Hepatic stellate cell (primary cell): ENCODE results near the gene LMNA.

ENCODE experiments used
- DNase-seq: peaks from one replicate; pipeline ENCODE4 v3.0.0; 2011; ENCODE audit warnings: low spot score

The LMNA gene

GRCh38 chr1:156140879-156141707, 26.6 kb downstream of the LMNA start:
- no peak for DNase-seq

DNA sequence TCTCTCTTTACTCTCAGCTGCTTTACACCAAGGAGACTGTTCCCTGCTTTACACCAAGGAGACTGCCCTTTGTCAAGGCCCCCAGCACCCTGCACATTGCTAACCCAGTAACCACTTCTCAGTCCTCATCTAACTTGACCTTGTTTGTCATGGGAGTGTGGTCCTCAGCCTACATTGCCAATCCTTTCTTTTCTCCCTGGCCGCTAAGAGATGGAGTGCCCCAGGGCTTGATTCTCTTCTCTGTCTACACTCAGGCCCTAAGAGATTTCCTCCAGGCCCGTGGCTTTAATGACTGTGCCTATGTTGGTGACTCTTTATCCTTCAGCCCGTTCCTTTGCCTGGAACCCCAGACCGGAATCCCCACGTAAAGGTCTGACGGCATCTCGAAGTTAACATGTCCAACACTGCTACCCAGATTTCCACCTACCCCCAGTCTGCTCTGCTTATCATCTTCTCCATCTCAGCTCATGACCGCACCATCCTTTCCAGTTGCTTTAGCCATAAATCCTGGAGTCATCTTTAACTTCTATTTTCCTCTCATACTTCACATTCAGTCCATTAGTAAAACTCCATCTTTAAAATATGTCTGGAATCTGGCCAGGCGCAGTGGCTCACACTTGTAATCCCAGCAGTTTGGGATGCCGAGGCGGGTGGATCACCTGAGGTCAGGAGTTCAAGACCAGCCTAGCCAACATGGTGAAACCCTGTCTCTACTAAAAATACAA, 29.4 kb downstream of the LMNA start:
- DNase-seq, result no peak

DNA sequence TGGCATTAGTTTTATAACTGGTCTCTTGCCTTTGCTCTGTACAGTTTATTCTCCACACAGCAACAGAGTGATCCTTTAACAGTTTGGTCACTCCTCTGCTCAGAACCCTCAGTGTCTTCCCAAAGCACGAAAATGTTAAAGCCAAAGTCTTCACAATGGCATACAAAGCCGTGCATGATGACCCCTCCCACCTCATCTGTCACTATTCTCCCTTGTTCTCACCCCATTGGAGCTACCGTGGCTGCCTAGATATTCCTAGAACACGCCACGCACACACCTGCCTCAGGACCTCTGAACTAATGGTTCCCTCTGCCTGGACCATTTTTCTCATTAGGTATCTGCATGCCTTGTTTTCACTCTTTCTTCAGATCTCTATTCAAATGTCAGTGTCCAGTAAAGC, 30.2 kb downstream of the LMNA start:
- DNase-seq, result no peak

DNA sequence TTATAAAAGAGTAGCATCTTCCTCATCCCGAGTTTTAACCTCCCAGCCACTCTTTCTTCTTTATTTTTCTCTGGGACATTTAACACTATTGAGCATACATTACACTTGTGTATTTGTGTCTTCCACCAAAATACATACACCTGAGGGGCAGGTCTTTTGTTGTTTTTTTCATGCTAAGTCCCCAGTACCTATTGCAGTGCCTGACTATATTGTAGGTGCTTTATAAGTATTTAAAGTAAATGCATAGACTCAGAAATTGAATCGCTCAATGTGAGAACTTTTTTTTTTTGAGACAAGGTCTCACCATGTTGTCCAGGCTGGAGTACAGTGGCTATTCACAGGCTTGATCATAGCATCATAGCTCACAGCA, 31.1 kb downstream of the LMNA start:
- no peak for DNase-seq

GRCh38 chr1:156146020-156146768, 31.7 kb downstream of the LMNA start:
- peak; percentile 84 for DNase-seq

DNA sequence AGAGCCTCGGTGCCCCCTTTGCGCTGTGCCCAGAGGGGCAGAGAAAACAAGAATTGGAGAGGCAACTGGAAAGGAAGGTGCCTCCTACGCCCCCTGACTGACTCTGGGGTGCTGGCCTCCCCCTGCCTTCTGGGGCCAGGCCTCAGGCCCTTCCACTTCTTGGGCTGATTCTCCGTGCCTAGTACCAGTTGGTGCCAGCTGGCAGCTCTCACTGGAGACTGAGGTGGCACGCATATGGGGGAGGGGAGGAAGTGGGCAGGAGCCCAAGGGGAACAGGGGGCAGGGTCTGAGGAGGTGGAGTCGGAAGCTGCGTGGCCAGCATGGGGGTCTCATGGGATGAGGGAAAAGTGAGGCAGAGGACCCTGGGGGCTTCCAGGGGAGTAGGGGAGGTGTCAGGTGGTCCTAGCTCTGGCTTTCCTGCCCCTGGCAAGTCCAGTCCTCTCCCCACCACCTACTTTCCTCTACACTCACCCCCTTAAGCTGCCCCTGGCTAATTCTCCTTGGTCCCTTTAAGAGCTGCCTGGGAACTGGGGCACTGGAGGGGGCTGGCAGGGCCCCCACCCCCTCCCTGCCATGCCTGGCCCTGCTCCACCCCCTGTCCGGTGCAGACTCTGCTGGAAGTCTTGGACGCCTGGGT, 32.4 kb downstream of the LMNA start:
- DNase-seq, result no peak

DNA sequence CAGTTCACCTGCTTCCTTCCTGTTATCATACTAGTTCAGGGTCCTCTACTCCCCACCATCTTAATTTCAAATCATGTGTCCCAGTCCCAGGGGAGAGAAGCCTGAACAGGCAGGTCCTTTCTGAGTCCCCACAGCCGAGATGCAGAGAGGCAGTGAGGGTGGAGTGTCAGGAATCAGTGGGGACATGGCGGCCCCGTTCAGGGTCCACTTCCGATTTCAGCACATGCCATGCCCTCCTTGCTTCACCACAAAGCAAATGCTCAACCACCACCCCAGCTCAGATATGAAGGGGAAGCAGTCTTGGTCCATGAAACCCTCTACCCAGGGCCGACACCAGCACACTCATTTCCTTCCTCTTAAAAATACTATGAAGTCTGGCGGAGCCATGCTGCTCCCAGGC, 33.7 kb downstream of the LMNA start:
- no peak for DNase-seq

DNA sequence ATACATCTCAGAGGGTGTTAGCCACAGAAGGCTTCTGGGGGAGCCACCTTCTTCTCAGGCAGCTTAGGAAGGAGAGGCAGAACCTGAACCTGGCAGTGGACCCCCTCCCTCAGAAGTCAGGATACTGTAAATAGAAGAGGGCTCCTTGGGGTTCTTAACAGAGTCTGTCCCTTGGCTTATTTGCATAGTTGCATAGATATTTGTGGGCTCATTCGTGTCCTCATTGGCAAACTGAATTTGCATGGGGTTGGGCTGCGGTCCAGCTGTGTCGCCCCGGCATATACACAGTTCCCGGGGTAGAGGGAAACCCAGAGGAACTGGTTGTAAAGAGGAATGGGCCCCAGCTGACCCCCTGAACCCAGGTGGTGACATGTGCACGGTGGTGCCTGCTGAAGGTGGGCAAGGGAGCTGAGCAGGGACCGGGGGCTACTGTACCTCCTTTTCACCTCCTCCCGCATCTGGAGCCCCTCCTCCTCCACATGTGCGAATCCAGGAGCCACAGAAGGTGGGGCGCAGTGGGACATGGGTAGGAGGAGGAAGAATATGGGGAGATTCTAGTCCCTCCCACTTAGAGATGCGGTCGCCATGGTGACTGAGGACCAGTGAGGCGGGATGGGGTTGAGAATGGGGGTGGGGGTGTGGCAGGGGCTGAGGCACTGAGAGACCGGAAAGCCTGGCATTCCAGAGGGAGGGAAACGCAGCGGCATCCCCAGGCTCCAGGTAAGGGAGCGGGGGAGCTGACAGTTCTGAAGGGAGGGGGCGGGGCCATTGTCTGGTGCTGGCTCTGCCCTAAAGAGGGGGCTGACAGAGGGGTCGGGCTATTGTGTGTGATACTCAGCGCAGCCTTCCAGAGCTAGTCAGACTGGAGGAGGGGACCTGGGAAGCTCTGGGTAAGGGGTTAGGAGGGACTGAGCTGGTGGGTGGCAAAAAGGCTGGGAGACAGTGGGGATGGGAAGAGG, 35.1 kb downstream of the LMNA start:
- DNase-seq, result no peak

GRCh38 chr1:156150333-156151011, 36.0 kb downstream of the LMNA start:
- DNase-seq, result no peak

DNA sequence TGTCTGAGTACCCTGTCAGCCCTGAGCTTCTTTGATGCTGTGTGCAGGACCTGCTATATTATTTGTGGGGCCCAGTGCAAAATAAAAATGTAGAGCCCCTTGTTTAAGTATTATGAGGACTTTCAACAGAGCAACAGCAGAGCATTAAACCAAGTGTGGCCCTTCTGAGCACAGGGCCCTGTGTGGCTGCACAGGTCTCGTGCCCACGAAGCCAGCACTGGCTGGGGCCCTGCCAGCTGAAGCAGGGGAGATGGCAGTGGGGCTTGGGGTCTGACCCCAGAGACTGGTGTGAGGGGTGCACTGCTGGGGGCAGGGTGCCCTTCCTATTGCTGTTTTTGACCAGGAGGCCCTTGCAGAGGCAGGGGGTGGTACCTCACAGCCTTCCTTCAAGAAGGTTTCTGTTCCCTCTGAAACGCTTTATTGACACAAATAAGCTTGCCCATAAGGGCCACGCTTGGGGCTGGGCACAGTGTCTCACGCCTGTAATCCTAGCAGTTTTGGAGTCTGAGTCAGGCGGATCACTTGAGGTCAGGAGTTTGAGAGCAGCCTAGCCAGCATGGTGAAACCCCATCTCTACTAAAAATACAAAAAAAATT, 36.7 kb downstream of the LMNA start:
- DNase-seq, result no peak

DNA sequence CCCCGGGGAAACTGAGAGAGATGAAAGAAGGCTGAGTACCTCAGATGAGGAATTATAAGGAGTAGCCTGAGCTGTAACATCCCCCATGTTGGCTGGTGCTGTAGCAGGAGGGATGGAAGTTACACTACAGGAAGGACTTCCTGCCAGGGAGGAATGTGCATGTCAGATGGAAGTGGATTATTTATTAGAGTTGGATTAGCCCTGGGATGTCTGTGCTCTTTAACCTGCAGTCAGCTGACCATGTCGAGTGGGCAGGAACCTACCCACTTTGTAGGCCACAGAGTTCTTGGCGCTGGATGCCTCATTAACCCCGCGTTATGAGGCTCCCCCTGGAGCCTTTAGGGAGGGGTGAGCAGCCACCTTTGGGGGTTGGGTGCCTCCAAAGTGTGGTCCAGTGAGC, 38.1 kb downstream of the LMNA start:
- DNase-seq, result no peak

DNA sequence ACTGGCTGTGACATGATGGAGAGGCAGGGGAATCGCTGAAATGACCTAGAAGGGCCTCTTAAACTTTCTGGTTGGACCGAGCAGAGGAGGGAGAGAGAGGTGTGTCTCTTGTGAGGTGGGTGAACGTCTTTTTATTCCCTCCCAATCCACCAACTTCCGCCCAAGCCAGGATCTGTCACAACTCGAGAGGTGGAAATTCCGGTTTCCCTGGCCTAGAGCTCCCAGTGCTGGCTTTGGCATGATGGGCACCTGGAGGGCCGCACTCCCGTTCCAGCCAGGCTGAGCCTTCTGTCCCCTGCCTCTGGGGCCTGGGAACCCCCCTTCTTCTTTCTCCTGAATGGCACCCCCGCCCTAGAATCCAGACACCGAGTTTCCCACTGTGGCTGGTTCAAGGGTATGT, 38.9 kb downstream of the LMNA start, which contains the start of gene SEMA4A:
TSS of gene SEMA4A (plus strand) at position 224 of the 400 bp plus-strand sequence. CDS start 994 bp downstream, outside the sequence.
- no peak for DNase-seq

GRCh38 chr1:156154317-156154749, 39.8 kb downstream of the LMNA start:
- DNase-seq, result no peak

DNA sequence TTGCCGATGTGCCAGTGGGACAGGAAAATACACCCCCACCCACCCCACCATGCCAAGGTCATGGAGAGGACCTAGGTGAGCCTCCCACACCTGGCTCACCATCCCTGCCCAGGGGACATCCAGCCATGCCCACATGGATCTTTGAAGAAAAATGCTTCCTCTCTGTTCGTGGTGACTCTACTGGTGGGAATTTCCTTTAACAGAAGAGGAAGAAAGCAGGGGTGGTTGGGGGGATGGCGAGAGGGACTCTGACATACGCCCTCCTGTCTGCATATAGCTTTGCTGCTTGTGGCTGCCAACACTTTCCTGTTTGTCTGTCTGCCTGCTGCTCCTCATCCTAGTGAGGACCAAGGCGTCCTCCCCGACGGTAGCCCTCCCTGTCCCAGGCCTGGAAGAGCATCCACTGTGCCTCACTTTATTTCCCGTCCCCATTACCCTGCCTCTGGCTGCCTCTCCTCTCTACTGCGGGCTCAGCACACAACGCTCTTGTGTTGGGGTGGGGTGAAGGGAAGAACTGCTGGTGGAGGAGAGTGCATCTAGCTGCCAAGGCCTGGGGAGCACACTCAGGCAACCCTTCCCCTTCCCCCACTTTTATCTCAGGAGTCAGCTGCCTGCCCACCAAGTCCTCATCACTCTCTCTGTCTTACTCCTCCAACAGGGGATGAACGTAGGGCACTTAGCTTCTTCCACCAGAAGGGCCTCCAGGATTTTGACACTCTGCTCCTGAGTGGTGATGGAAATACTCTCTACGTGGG, 41.4 kb downstream of the LMNA start:
- no peak for DNase-seq

DNA sequence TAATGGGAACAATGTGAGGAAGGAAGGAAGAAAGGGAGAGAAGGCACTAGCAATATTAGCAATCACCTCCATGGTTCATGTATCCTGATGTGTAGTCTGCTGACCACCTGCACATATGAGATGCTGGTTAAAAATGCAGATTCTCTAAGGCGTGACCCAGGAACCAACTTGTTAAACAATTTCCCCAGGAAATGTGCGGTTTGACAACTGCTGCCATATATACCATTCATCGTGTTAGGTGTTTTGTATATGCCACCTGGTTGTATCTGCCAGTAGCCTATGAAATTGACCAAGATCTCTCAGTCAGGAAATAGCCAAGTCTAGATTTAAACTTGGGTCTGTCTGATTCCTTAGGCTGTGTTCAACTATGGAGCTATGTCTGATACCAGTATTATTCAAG, 43.0 kb downstream of the LMNA start:
- no peak for DNase-seq

DNA sequence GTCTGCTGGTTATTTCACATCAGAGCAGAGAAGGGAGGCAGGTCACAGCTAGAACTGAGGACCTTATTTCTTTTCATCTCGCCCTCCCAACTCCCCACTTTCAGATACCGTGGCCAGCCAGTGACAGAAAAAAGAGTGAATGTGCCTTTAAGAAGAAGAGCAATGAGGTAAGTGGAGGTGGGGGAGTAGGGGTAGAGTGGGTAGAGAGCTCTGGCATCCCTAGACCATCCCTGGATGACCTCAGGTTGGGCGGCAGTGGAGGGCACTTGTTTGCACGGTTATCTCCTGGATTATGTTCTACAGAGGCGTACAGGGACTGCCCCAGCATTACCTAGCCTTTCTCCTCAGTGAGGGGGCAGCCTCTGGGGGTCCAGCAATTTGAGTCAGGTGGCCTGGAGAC, 43.5 kb downstream of the LMNA start:
- DNase-seq, result no peak

DNA sequence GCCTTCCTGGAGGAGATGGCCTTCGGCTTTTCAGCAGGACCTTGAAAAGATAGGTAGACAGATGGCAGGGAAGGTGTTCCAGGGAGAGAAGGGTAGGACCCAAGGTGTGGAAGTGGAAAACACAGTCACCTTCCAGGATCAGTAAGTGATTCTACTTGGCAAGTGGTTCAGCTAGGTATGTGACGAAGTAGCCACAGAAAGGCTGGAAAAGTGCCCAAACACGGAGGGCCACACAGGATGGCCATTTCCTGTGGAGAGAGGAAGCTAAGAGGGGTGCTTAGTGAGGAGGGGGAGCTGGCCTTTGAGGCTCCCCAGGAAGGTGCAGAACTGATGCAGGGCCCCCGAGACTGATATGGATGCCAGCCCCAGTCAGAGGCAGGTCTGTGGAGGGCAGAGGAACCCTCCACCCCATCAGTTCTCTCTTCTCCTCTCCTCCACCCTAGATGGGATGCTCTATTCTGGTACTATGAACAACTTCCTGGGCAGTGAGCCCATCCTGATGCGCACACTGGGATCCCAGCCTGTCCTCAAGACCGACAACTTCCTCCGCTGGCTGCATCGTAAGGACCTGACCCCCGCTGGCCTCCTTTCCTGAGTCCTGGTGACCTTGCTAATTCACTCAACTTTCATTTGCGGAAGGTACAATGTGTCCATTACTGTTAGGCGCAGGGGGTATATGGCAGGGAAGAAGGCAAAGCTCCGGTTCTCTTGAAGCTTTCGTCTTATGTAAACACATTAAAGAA, 45.7 kb downstream of the LMNA start:
- DNase-seq, result no peak

GRCh38 chr1:156160743-156161171, 46.2 kb downstream of the LMNA start:
- peak; percentile 85 for DNase-seq
